IMR-90 (cell line): Measurements from ENCODE around the gene PADI6.

Source experiments
- BHLHE40 ChIP-seq: fragments of 150-350 bp; IDR thresholded peaks from 2 replicates; pipeline ENCODE4 v1.6.1; 2016; ENCODE audit warnings: mild to moderate bottlenecking, low read depth, low read length
- CTCF ChIP-seq: conservative IDR thresholded peaks from 2 replicates; pipeline ENCODE4 v1.5.1; 2012; ENCODE audit warnings: mild to moderate bottlenecking, low read depth, low read length, improper control_type of control experiment
- ELK1 ChIP-seq: fragments of 150-350 bp; IDR thresholded peaks from 2 replicates; pipeline ENCODE4 v1.6.1; 2016; ENCODE audit warnings: low read depth, mild to moderate bottlenecking, low read length, moderate library complexity, borderline replicate concordance
- NFE2L2 ChIP-seq: fragments of 150-350 bp; IDR thresholded peaks from 2 replicates; pipeline ENCODE4 v1.6.1; 2016; ENCODE audit warnings: low read depth, mild to moderate bottlenecking, low read length
- POLR2A ChIP-seq: IDR thresholded peaks from 2 replicates; pipeline ENCODE4 v1.6.1; 2012; ENCODE audit warnings: mild to moderate bottlenecking, low read depth, low read length
- RAD21 ChIP-seq: IDR thresholded peaks from 2 replicates; pipeline ENCODE4 v1.6.1; 2012; ENCODE audit warnings: low read length, improper control_type of control experiment
- RFX5 ChIP-seq: IDR thresholded peaks from 2 replicates; pipeline ENCODE4 v1.8.0; 2012; ENCODE audit warnings: low read depth, mild to moderate bottlenecking, low read length, moderate library complexity
- USF2 ChIP-seq: fragments of 150-350 bp; IDR thresholded peaks from 2 replicates; pipeline ENCODE4 v1.6.1; 2017; ENCODE audit warnings: mild to moderate bottlenecking, antibody characterized with exemption, low read length, low read depth

- TF ChIP-seq CTCF (no peak), ELK1 (no peak), POLR2A (no peak), RAD21 (no peak), RFX5 (no peak), USF2 (no peak), NFE2L2 (no peak), BHLHE40 (no peak)
Observed at GRCh38 chr1:17433261-17433660, 61.3 kb downstream of the PADI6 start.
